Astrocyte (in vitro differentiated cells and primary cell): Measurements from ENCODE around the gene PXT1.

Experiments
- EZH2 ChIP-seq: IDR thresholded peaks from 2 replicates; pipeline ENCODE4 v1.6.1; 2012; ENCODE audit warnings: mild to moderate bottlenecking, low read length, inconsistent platforms; ENCODE audit not compliant: insufficient read depth
- TF ChIP-seq, protein P1 (sequence below): IDR thresholded peaks from 2 replicates; pipeline ENCODE4 v1.5.1; 2011; ENCODE audit warnings: low read depth, mild to moderate bottlenecking, inconsistent platforms, low read length, moderate library complexity; ENCODE audit not compliant: insufficient read depth

- TF ChIP-seq, protein P1, sequence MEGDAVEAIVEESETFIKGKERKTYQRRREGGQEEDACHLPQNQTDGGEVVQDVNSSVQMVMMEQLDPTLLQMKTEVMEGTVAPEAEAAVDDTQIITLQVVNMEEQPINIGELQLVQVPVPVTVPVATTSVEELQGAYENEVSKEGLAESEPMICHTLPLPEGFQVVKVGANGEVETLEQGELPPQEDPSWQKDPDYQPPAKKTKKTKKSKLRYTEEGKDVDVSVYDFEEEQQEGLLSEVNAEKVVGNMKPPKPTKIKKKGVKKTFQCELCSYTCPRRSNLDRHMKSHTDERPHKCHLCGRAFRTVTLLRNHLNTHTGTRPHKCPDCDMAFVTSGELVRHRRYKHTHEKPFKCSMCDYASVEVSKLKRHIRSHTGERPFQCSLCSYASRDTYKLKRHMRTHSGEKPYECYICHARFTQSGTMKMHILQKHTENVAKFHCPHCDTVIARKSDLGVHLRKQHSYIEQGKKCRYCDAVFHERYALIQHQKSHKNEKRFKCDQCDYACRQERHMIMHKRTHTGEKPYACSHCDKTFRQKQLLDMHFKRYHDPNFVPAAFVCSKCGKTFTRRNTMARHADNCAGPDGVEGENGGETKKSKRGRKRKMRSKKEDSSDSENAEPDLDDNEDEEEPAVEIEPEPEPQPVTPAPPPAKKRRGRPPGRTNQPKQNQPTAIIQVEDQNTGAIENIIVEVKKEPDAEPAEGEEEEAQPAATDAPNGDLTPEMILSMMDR: no peak
- no peak for TF ChIP-seq EZH2
These were observed 42.1 kb upstream of the PXT1 start for GRCh38 chr6:36484736-36485135.
